Testis (tissue), 2 donors: ENCODE results near the gene LDHB.

Source experiments
- CTCF ChIP-seq, 3 experiments: fragments of 450-650 bp in 2 of 3; fragments of 200-600 bp in 1 of 3; sonication (generic) in 1 of 3; IDR thresholded peaks; one replicate each; pipeline ENCODE4 v1.5.1; 2016 to 2019; ENCODE audit warnings: antibody characterized with exemption in 3 of 3, mild to moderate bottlenecking in 2 of 3, moderate library complexity in 1 of 3
- POLR2A ChIP-seq: fragments of 450-650 bp; IDR thresholded peaks from one replicate; pipeline ENCODE4 v1.6.1; 2017; ENCODE audit warnings: antibody characterized with exemption, mild to moderate bottlenecking, moderate library complexity

GRCh38 chr12:21615431-21615830 is 42.2 kb downstream of the LDHB start:
- TF ChIP-seq POLR2A (no peak), CTCF (IDR thresholded peaks at IDR 0.05) (no peak)
